Ishikawa (cell line): ENCODE results near the gene WFDC10B.

Experiments used
- CEBPB ChIP-seq: IDR thresholded peaks from 2 replicates; pipeline ENCODE4 v1.6.1; 2012
- CREB1 ChIP-seq: IDR thresholded peaks from 2 replicates; pipeline ENCODE4 v1.6.1; 2012; ENCODE audit warnings: low read depth
- EGR1 ChIP-seq: IDR thresholded peaks from 2 replicates; pipeline ENCODE4 v1.6.1; 2012
- EP300 ChIP-seq: IDR thresholded peaks from 2 replicates; pipeline ENCODE4 v1.6.1; 2012; ENCODE audit warnings: borderline replicate concordance
- FOXM1 ChIP-seq: IDR thresholded peaks from 2 replicates; pipeline ENCODE4 v1.6.1; 2012; ENCODE audit warnings: low read depth, borderline replicate concordance
- MAX ChIP-seq: IDR thresholded peaks from 2 replicates; pipeline ENCODE4 v1.6.1; 2012
- NFIC ChIP-seq: IDR thresholded peaks from 2 replicates; pipeline ENCODE4 v1.6.1; 2012
- RAD21 ChIP-seq: IDR thresholded peaks from 2 replicates; pipeline ENCODE4 v1.6.1; 2012; ENCODE audit warnings: low read depth
- REST ChIP-seq: IDR thresholded peaks from 2 replicates; pipeline ENCODE4 v1.6.1; 2012; ENCODE audit warnings: low read depth, mild to moderate bottlenecking
- TAF1 ChIP-seq: IDR thresholded peaks from 2 replicates; pipeline ENCODE4 v1.6.1; 2012; ENCODE audit warnings: low read depth, mild to moderate bottlenecking
- TCF12 ChIP-seq: IDR thresholded peaks from 2 replicates; pipeline ENCODE4 v1.6.1; 2012; ENCODE audit warnings: low read depth
- TEAD4 ChIP-seq: IDR thresholded peaks from 2 replicates; pipeline ENCODE4 v1.6.1; 2012
- USF1 ChIP-seq: IDR thresholded peaks from 2 replicates; pipeline ENCODE4 v1.6.1; 2012
- YY1 ChIP-seq: IDR thresholded peaks from 2 replicates; pipeline ENCODE4 v1.6.1; 2012; ENCODE audit warnings: low read depth
- ZBTB7A ChIP-seq: IDR thresholded peaks from 2 replicates; pipeline ENCODE4 v1.6.1; 2012; ENCODE audit warnings: low read depth

WFDC10B gene

GRCh38 chr20:45695496-45695895 lies 9.3 kb downstream of the WFDC10B start:
- TF ChIP-seq EP300 (no peak), RAD21 (no peak), TEAD4 (no peak), ZBTB7A (no peak), FOXM1 (no peak), USF1 (no peak), TCF12 (no peak), CREB1 (no peak), TAF1 (no peak), CEBPB (no peak), REST (no peak), EGR1 (no peak), MAX (no peak), YY1 (no peak), NFIC (no peak)

GRCh38 chr20:45685896-45686295 lies 18.9 kb downstream of the WFDC10B start:
- TF ChIP-seq YY1: no peak
- peak; percentile 35; the same call in 1 of the 2 replicates for TF ChIP-seq RAD21
- no peak for TF ChIP-seq USF1
- no peak for TF ChIP-seq CREB1
- no peak for TF ChIP-seq TCF12

GRCh38 chr20:45679650-45680049 lies 25.2 kb downstream of the WFDC10B start:
- TF ChIP-seq EP300 (no peak), NFIC (no peak), RAD21 (no peak), CEBPB (no peak), MAX (no peak), TAF1 (no peak), REST (no peak), EGR1 (no peak), TCF12 (no peak), FOXM1 (no peak), CREB1 (no peak)

GRCh38 chr20:45672765-45673164 lies 32.1 kb downstream of the WFDC10B start:
- TF ChIP-seq RAD21: no peak
- TF ChIP-seq EP300: no peak
- no peak for TF ChIP-seq CEBPB
- TF ChIP-seq FOXM1: no peak
- no peak for TF ChIP-seq MAX
- TF ChIP-seq USF1: no peak
- no peak for TF ChIP-seq TAF1
- no peak for TF ChIP-seq TEAD4
- TF ChIP-seq NFIC: no peak
- TF ChIP-seq TCF12: no peak
- no peak for TF ChIP-seq EGR1
- no peak for TF ChIP-seq CREB1

- TF ChIP-seq NFIC: no peak
- no peak for TF ChIP-seq CEBPB
- TF ChIP-seq USF1: no peak
- no peak for TF ChIP-seq YY1
- TF ChIP-seq EP300: no peak
- TF ChIP-seq EGR1: no peak
- no peak for TF ChIP-seq TAF1
- TF ChIP-seq TEAD4: no peak
- TF ChIP-seq CREB1: no peak
- TF ChIP-seq MAX: no peak
- TF ChIP-seq FOXM1: no peak
- TF ChIP-seq REST: no peak
- no peak for TF ChIP-seq TCF12
- TF ChIP-seq RAD21: no peak
- no peak for TF ChIP-seq ZBTB7A
Observed at GRCh38 chr20:45670139-45670538, 34.7 kb downstream of the WFDC10B start, which contains the start of gene WFDC11. TSS of gene WFDC11 (minus strand) at chr20:45670239. CDS start at chr20:45650600, 19,639 bp downstream.
